Measurements from ENCODE around the gene PURB. TPM values are rescaled to one million over a fixed set of nuclear protein-coding genes. Genes with fewer than 3 reads are reported as not detected.

PURB gene
- total and polyA plus RNA-seq, 3 donors from 2014 or later: 14.7 to 23.9 (median 22.4) TPM

GRCh38 chr7:44894888-44895580 is 9.7 kb upstream of the PURB start:
- H3K4me1 ChIP-seq: no peaks in the 10 kb centered on the region
- H3K27ac ChIP-seq: no peak overlapping the region
- 65 to 84% methylated on average over 4 of the region's 4 CpGs for WGBS, 2 donors
- TF ChIP-seq POLR2A (IDR thresholded peaks at IDR 0.05) (no peak), CTCF (IDR thresholded peaks at IDR 0.05) (no peak)
- H3K9me3 ChIP-seq: no peaks in the 10 kb centered on the region
- DNase-seq: no peak
- no peaks in the 10 kb centered on the region for H3K27me3 ChIP-seq
- no peaks in the 10 kb centered on the region for H3K36me3 ChIP-seq (ENCODE audit: low read depth, missing control alignments)
- no peak overlapping the region for H3K4me3 ChIP-seq
- intact Hi-C loops (cut with DNase I; ENCODE audit: low total_unique reads): no loop called here

- no peaks in the 10 kb centered on the region for H3K27me3 ChIP-seq
- 72 to 80% methylated on average over 8 of the region's 8 CpGs for WGBS, 2 donors
- no peaks in the 10 kb centered on the region for H3K36me3 ChIP-seq (ENCODE audit: low read depth, missing control alignments)
- DNase-seq: no peak
- intact Hi-C loops (cut with DNase I; ENCODE audit: low total_unique reads): no loop called here
- no peaks in the 10 kb centered on the region for H3K4me1 ChIP-seq
- TF ChIP-seq POLR2A (IDR thresholded peaks at IDR 0.05): no peak
- H3K4me3 ChIP-seq: no peak overlapping the region
- no peaks in the 10 kb centered on the region for H3K9me3 ChIP-seq
- H3K27ac ChIP-seq: no peak overlapping the region
Observed at GRCh38 chr7:44893710-44894234, 8.4 kb upstream of the PURB start.

GRCh38 chr7:44891791-44892190 is 6.5 kb upstream of the PURB start:
- WGBS, 2 donors: 70 to 100% methylated on average over 1 of the region's 1 CpG
- Histone ChIP-seq H3K4me3 (no peak overlapping the region), H3K27ac (no peak overlapping the region), H3K4me1 (no peaks in the 10 kb centered on the region), H3K36me3 (ENCODE audit: low read depth, missing control alignments) (no peaks in the 10 kb centered on the region), H3K9me3 (no peaks in the 10 kb centered on the region), H3K27me3 (no peaks in the 10 kb centered on the region)
- no peak for TF ChIP-seq POLR2A (IDR thresholded peaks at IDR 0.05)
- no peak for TF ChIP-seq CTCF (IDR thresholded peaks at IDR 0.05)
- no peak for DNase-seq
- intact Hi-C loops (cut with DNase I; ENCODE audit: low total_unique reads): no loop called here

- Histone ChIP-seq H3K27me3 (no peaks in the 10 kb centered on the region), H3K36me3 (ENCODE audit: low read depth, missing control alignments) (no peaks in the 10 kb centered on the region), H3K27ac (no peak overlapping the region), H3K4me3 (no peak overlapping the region), H3K9me3 (no peaks in the 10 kb centered on the region), H3K4me1 (no peaks in the 10 kb centered on the region)
- WGBS, 2 donors: 57 to 70% methylated on average over 2 of the region's 2 CpGs
- no peak for TF ChIP-seq POLR2A (IDR thresholded peaks at IDR 0.05)
- no peak for TF ChIP-seq CTCF (IDR thresholded peaks at IDR 0.05)
- intact Hi-C loops (cut with DNase I; ENCODE audit: low total_unique reads): no loop called here
- no peak for DNase-seq
Observed at GRCh38 chr7:44891372-44891771, 6.0 kb upstream of the PURB start.

GRCh38 chr7:44889086-44889781 is 3.9 kb upstream of the PURB start:
- H3K4me3 ChIP-seq: no peak overlapping the region
- H3K36me3 ChIP-seq (ENCODE audit: low read depth, missing control alignments): no peaks in the 10 kb centered on the region
- intact Hi-C loops (cut with DNase I; ENCODE audit: low total_unique reads): no loop called here
- no peak overlapping the region for H3K27ac ChIP-seq
- no peaks in the 10 kb centered on the region for H3K27me3 ChIP-seq
- H3K4me1 ChIP-seq: no peaks in the 10 kb centered on the region
- no peak for DNase-seq
- TF ChIP-seq CTCF (IDR thresholded peaks at IDR 0.05): no peak
- no peak for TF ChIP-seq POLR2A (IDR thresholded peaks at IDR 0.05)
- no peaks in the 10 kb centered on the region for H3K9me3 ChIP-seq
- 86 to 93% methylated on average over 5 of the region's 5 CpGs for WGBS, 2 donors
